ENCODE measurements around the gene PADI4. TPM values are rescaled to one million over a fixed set of nuclear protein-coding genes. Genes with fewer than 3 reads are reported as not detected.
"Not testable (repeated sequence)": the region's sequence is repeated elsewhere in the genome, so short reads cannot be mapped to it uniquely, and the experiment has no call there.

The PADI4 gene
- total RNA-seq, 2 experiments from 2014 or later = 0.23 to 0.30 TPM

- CTCF ChIA-PET = interaction anchor here (1.2 kb wide), 1 partner anchor 46 kb away, joined by 3 read pairs; no protein-coding TSS in a partner anchor
- Mint-ChIP-seq H3K9me3 (ENCODE audit: low read depth) (no peaks in the 10 kb centered on the region), H3K36me3 (ENCODE audit: low read depth) (no peaks in the 10 kb centered on the region), H3K4me1 (no peaks in the 10 kb centered on the region), H3K27ac (no peak overlapping the region), H3K4me3 (no peak overlapping the region), H3K27me3 (no peaks in the 10 kb centered on the region)
- ATAC-seq (no peak), DNase-seq (no peak)
- intact Hi-C loops (cut with DNase I, micrococcal nuclease) = no loop called here
- POLR2A ChIA-PET = no interaction called here
Measured at GRCh38 chr1:17319561-17320350, 11.8 kb downstream of the PADI4 start.

DNA sequence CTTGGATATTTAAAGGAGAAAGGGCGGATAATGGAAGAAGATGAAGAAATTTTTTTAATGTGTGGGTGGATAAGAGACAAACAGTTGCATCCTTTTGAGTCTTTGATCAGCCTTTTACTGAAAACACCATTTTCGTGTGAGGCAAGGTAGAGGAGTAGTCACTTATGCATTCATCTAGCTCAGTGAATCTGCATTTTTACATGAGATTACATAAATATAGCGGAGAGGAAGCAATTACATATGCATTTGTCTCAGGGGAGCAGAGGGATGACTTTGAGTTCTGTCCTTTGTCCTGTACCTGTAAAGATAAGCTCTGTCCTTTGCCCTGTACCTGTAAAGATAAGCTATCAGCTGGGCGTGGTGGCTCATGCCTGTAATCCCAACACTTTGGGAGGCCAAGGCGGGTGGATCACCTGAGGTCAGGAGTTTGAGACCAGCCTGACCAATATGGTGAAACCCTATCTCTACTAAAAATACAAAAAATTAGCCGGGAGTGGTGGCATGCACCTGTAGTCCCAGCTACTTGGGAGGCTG, 13.9 kb downstream of the PADI4 start:
- ATAC-seq; H3K4me1 Mint-ChIP-seq; H3K36me3 Mint-ChIP-seq (ENCODE audit: low read depth); POLR2A ChIA-PET; CTCF ChIA-PET; H3K4me3 Mint-ChIP-seq; H3K27me3 Mint-ChIP-seq; intact Hi-C loops (cut with DNase I, micrococcal nuclease); H3K9me3 Mint-ChIP-seq (ENCODE audit: low read depth); DNase-seq; H3K27ac Mint-ChIP-seq: not testable (repeated sequence)

GRCh38 chr1:17328855-17329254, 20.9 kb downstream of the PADI4 start:
- intact Hi-C loops (cut with DNase I, micrococcal nuclease) = no loop called here
- ATAC-seq = no peak
- Mint-ChIP-seq H3K27ac (no peak overlapping the region), H3K4me1 (no peaks in the 10 kb centered on the region), H3K36me3 (ENCODE audit: low read depth) (no peaks in the 10 kb centered on the region), H3K4me3 (no peak overlapping the region), H3K27me3 (peaks cover 3% of the 10 kb centered on the region), H3K9me3 (ENCODE audit: low read depth) (no peaks in the 10 kb centered on the region)
- DNase-seq = no peak
- CTCF ChIA-PET = no interaction called here
- POLR2A ChIA-PET = no interaction called here

GRCh38 chr1:17329610-17330009, 21.6 kb downstream of the PADI4 start:
- no peaks in the 10 kb centered on the region for H3K9me3 Mint-ChIP-seq (ENCODE audit: low read depth)
- H3K27ac Mint-ChIP-seq = no peak overlapping the region
- peaks cover 3% of the 10 kb centered on the region for H3K27me3 Mint-ChIP-seq
- DNase-seq = no peak
- no peak overlapping the region for H3K4me3 Mint-ChIP-seq
- CTCF ChIA-PET = no interaction called here
- H3K36me3 Mint-ChIP-seq (ENCODE audit: low read depth) = no peaks in the 10 kb centered on the region
- intact Hi-C loops (cut with DNase I, micrococcal nuclease) = no loop called here
- ATAC-seq = no peak
- POLR2A ChIA-PET = no interaction called here
- H3K4me1 Mint-ChIP-seq = no peaks in the 10 kb centered on the region

DNA sequence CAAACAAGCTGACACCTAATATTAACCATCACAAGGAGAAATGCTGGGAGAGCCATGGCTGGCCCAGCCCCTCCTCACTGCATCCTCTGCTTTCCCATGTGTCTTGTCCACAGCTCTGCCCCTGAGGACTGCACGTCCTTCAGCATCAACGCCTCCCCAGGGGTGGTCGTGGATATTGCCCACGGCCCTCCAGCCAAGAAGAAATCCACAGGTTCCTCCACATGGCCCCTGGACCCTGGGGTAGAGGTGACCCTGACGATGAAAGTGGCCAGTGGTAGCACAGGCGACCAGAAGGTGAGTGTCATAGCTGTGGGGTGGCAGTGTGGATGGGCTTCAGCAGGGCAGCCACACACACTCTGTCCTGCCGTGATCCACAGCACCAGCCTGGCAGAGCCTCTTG, 22.9 kb downstream of the PADI4 start:
- CTCF ChIA-PET = no interaction called here
- POLR2A ChIA-PET = no interaction called here
- intact Hi-C loops (cut with DNase I, micrococcal nuclease) = no loop called here
- peaks cover 7% of the 10 kb centered on the region for H3K27me3 Mint-ChIP-seq
- ATAC-seq (no peak), DNase-seq (no peak)
- no peaks in the 10 kb centered on the region for H3K36me3 Mint-ChIP-seq (ENCODE audit: low read depth)
- H3K27ac Mint-ChIP-seq = no peak overlapping the region
- no peak overlapping the region for H3K4me3 Mint-ChIP-seq
- H3K4me1 Mint-ChIP-seq = no peaks in the 10 kb centered on the region
- no peaks in the 10 kb centered on the region for H3K9me3 Mint-ChIP-seq (ENCODE audit: low read depth)

- DNase-seq = no peak
- intact Hi-C loops (cut with DNase I, micrococcal nuclease) = no loop called here
Measured at GRCh38 chr1:17333081-17333480, 25.1 kb downstream of the PADI4 start.

GRCh38 chr1:17335821-17336710, 28.1 kb downstream of the PADI4 start:
- no peaks in the 10 kb centered on the region for H3K9me3 Mint-ChIP-seq (ENCODE audit: low read depth)
- H3K4me1 Mint-ChIP-seq = peaks cover 1% of the 10 kb centered on the region
- H3K4me3 Mint-ChIP-seq = no peak overlapping the region
- H3K27me3 Mint-ChIP-seq = peaks cover 8% of the 10 kb centered on the region
- H3K27ac Mint-ChIP-seq = no peak overlapping the region
- POLR2A ChIA-PET = no interaction called here
- no peaks in the 10 kb centered on the region for H3K36me3 Mint-ChIP-seq (ENCODE audit: low read depth)
- intact Hi-C loops (cut with DNase I, micrococcal nuclease) = loop anchor here (1.0 to 5.0 kb wide), 3 partner anchors 209 to 277 kb away; no protein-coding TSS in a partner anchor
- ATAC-seq (peak; percentile 55), DNase-seq (peak; percentile 86)
- CTCF ChIA-PET = interaction anchor here (1.3 to 1.7 kb wide), 2 partner anchors 208 to 215 kb away, joined by 3 to 5 read pairs; no protein-coding TSS in a partner anchor

More at GRCh38 chr1:17333081-17333480, 25.1 kb downstream of the PADI4 start:
- no peak overlapping the region for H3K4me3 Mint-ChIP-seq
- peaks cover 1% of the 10 kb centered on the region for H3K4me1 Mint-ChIP-seq
- ChIA-PET POLR2A (no interaction called here), CTCF (interaction anchor here (0.6 to 0.7 kb wide), 2 partner anchors 132 to 203 kb away, joined by 3 read pairs; no protein-coding TSS in a partner anchor)
- H3K9me3 Mint-ChIP-seq (ENCODE audit: low read depth) = no peaks in the 10 kb centered on the region
- H3K27me3 Mint-ChIP-seq = peaks cover 10% of the 10 kb centered on the region
- H3K36me3 Mint-ChIP-seq (ENCODE audit: low read depth) = no peaks in the 10 kb centered on the region
- no peak overlapping the region for H3K27ac Mint-ChIP-seq
- ATAC-seq = no peak

GRCh38 chr1:17338706-17339493, 30.9 kb downstream of the PADI4 start:
- intact Hi-C loops (cut with DNase I, micrococcal nuclease) = loop anchor here in 1 of 2 experiments (5.0 kb wide), 1 partner anchor 212 kb away; no protein-coding TSS in a partner anchor
- no peak overlapping the region for H3K4me3 Mint-ChIP-seq
- no peak overlapping the region for H3K27ac Mint-ChIP-seq
- peaks cover 8% of the 10 kb centered on the region for H3K27me3 Mint-ChIP-seq
- ATAC-seq = no peak
- H3K4me1 Mint-ChIP-seq = peaks cover 1% of the 10 kb centered on the region
- no peaks in the 10 kb centered on the region for H3K36me3 Mint-ChIP-seq (ENCODE audit: low read depth)
- H3K9me3 Mint-ChIP-seq (ENCODE audit: low read depth) = peaks cover 5% of the 10 kb centered on the region
- ChIA-PET POLR2A (no interaction called here), CTCF (interaction anchor here (0.6 to 1.3 kb wide), 2 partner anchors 28 to 163 kb away, joined by 3 to 5 read pairs; no protein-coding TSS in a partner anchor)
- no peak for DNase-seq

DNA sequence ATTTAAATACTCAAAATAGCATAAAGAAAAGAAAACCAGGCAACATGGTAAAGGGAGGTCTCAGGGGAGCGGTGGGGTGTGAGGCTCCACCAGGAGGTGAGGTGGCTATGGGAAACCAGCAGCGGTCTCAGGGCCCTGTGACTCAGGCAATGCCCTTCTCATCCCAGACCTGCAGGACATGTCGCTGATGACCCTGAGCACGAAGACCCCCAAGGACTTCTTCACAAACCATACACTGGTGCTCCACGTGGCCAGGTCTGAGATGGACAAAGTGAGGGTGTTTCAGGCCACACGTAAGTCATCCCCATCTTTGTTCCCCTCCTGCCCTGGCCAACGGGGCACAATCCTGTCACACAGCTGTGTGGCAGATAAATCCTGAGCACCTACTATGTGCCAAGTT, 31.5 kb downstream of the PADI4 start:
- H3K27ac Mint-ChIP-seq = no peak overlapping the region
- intact Hi-C loops (cut with DNase I, micrococcal nuclease) = loop anchor here in 1 of 2 experiments (5.0 kb wide), 1 partner anchor 212 kb away; no protein-coding TSS in a partner anchor
- ATAC-seq (no peak), DNase-seq (no peak)
- no peaks in the 10 kb centered on the region for H3K36me3 Mint-ChIP-seq (ENCODE audit: low read depth)
- CTCF ChIA-PET = no interaction called here
- peaks cover 1% of the 10 kb centered on the region for H3K4me1 Mint-ChIP-seq
- H3K4me3 Mint-ChIP-seq = no peak overlapping the region
- peaks cover 7% of the 10 kb centered on the region for H3K9me3 Mint-ChIP-seq (ENCODE audit: low read depth)
- POLR2A ChIA-PET = no interaction called here
- peaks cover 8% of the 10 kb centered on the region for H3K27me3 Mint-ChIP-seq

- intact Hi-C loops (cut with DNase I, micrococcal nuclease) = no loop called here
- POLR2A ChIA-PET = no interaction called here
- peaks cover 6% of the 10 kb centered on the region for H3K27me3 Mint-ChIP-seq
- no peak overlapping the region for H3K4me3 Mint-ChIP-seq
- peaks cover 7% of the 10 kb centered on the region for H3K9me3 Mint-ChIP-seq (ENCODE audit: low read depth)
- H3K36me3 Mint-ChIP-seq (ENCODE audit: low read depth) = no peaks in the 10 kb centered on the region
- H3K4me1 Mint-ChIP-seq = peaks cover 1% of the 10 kb centered on the region
- DNase-seq (no peak), ATAC-seq (no peak)
- no peak overlapping the region for H3K27ac Mint-ChIP-seq
- CTCF ChIA-PET = interaction anchor here (1.1 kb wide), 1 partner anchor 215 kb away, joined by 3 read pairs; no protein-coding TSS in a partner anchor
Measured at GRCh38 chr1:17340358-17340757, 32.4 kb downstream of the PADI4 start.

GRCh38 chr1:17342014-17342441, 34.0 kb downstream of the PADI4 start:
- H3K36me3 Mint-ChIP-seq (ENCODE audit: low read depth) = no peaks in the 10 kb centered on the region
- peaks cover 2% of the 10 kb centered on the region for H3K27me3 Mint-ChIP-seq
- no peak for ATAC-seq
- H3K27ac Mint-ChIP-seq = no peak overlapping the region
- H3K9me3 Mint-ChIP-seq (ENCODE audit: low read depth) = peaks cover 7% of the 10 kb centered on the region
- CTCF ChIA-PET = no interaction called here
- intact Hi-C loops (cut with DNase I, micrococcal nuclease) = no loop called here
- H3K4me1 Mint-ChIP-seq = no peaks in the 10 kb centered on the region
- POLR2A ChIA-PET = no interaction called here
- DNase-seq = no peak
- H3K4me3 Mint-ChIP-seq = no peak overlapping the region

All from activated CD4-positive, alpha-beta T cell treated with anti-CD3 and anti-CD28 coated beads for 36 hours (primary cell).